Endothelial cell of umbilical vein (primary cell): Measurements from ENCODE around the gene TOP3B. TPM values are rescaled to one million over a fixed set of nuclear protein-coding genes. Genes with fewer than 3 reads are reported as not detected.

Source experiments
- BruUV-seq: library from RNA; stranded (reverse); fragments of 400-500 nt; replicated peaks from 2 replicates; lab custom pipeline; 2021; lab: Mats Ljungman, UMichigan
- CTCF ChIA-PET: fragments of 300-600, 350-600 bp; sonication (Branson Sonifier 250); formaldehyde crosslinking; loops from one replicate; lab custom pipeline; 2021; ENCODE audit warnings: antibody characterized with exemption, inconsistent platforms; lab: Charles Lee
- POLR2A ChIA-PET: fragments of 300-600, 350-600 bp; sonication (Branson Sonifier 250); formaldehyde crosslinking; loops from one replicate; lab custom pipeline; 2021; ENCODE audit warnings: antibody characterized with exemption, inconsistent platforms; lab: Charles Lee
- DNase-seq: peaks from one replicate; pipeline ENCODE4 v3.0.0-alpha.2; 2011; ENCODE audit warnings: low read depth, low spot score
- FAIRE-seq: peaks from 2 replicates; lab custom pipeline; 2011; peaks lifted over from hg19 to GRCh38; lab: Jason Lieb, UNC
- H2AFZ ChIP-seq: 2 replicates; pipeline ENCODE4 v1.6.0; 2012; ENCODE audit warnings: low read depth, low read length, control low read depth, inconsistent platforms
- H3K27ac ChIP-seq: 2 replicates; pipeline ENCODE4 v1.5.1; 2011; ENCODE audit warnings: low read depth, mild to moderate bottlenecking, control low read depth, low read length, moderate library complexity; ENCODE audit not compliant: insufficient read depth
- H3K27me3 ChIP-seq, 2 experiments: 2 replicates each; pipeline versions ENCODE4 v1.6.0 to v1.6.1; 2011; ENCODE audit warnings: low read length in 2 of 2, mixed read lengths in 1 of 2; ENCODE audit not compliant: control insufficient read depth in 2 of 2, insufficient read depth in 2 of 2
- H3K36me3 ChIP-seq, 2 experiments: 2 replicates in 1 of 2; 3 replicates in 1 of 2; pipeline ENCODE4 v1.5.1; 2011; ENCODE audit warnings: low read length in 2 of 2, mild to moderate bottlenecking in 1 of 2, moderate library complexity in 1 of 2; ENCODE audit not compliant: control insufficient read depth in 2 of 2, insufficient read depth in 2 of 2; ENCODE audit errors: extremely low read depth in 1 of 2
- H3K4me1 ChIP-seq: 3 replicates; pipeline ENCODE4 v1.5.1; 2011; ENCODE audit warnings: mild to moderate bottlenecking, low read length; ENCODE audit not compliant: control insufficient read depth, insufficient read depth; ENCODE audit errors: extremely low read depth
- H3K4me2 ChIP-seq: 2 replicates; pipeline ENCODE4 v1.6.1; 2011; ENCODE audit warnings: low read length, control low read depth, mixed read lengths; ENCODE audit not compliant: insufficient read depth
- H3K4me3 ChIP-seq, 3 experiments: fragments of 200-600 bp in 1 of 3; sonication (generic), shearing (Covaris generic) in 1 of 3; replicated peaks in 1 of 3; 2 replicates each; pipeline ENCODE4 v1.5.1; 2011 to 2016; ENCODE audit warnings: control low read depth in 3 of 3, low read length in 3 of 3, mild to moderate bottlenecking in 2 of 3, inconsistent platforms in 1 of 3, low read depth in 1 of 3, moderate library complexity in 1 of 3; ENCODE audit not compliant: insufficient read depth in 1 of 3
- H3K79me2 ChIP-seq: 2 replicates; pipeline ENCODE4 v1.6.0; 2012; ENCODE audit warnings: low read length, inconsistent platforms; ENCODE audit not compliant: control insufficient read depth, insufficient read depth
- H3K9ac ChIP-seq: replicated peaks from 2 replicates; pipeline ENCODE3; 2011; ENCODE audit warnings: low read length, control low read depth; ENCODE audit not compliant: insufficient read depth; ENCODE audit errors: extremely low read depth
- H3K9me1 ChIP-seq: replicated peaks from 3 replicates; pipeline ENCODE4 v1.6.0; 2011; ENCODE audit warnings: mild to moderate bottlenecking, low read length; ENCODE audit not compliant: control insufficient read depth, insufficient read depth; ENCODE audit errors: extremely low read depth
- H3K9me3 ChIP-seq: replicated peaks from 2 replicates; pipeline ENCODE4 v1.5.1; 2012; ENCODE audit warnings: low read length, inconsistent platforms; ENCODE audit not compliant: control insufficient read depth, insufficient read depth
- H4K20me1 ChIP-seq: replicated peaks from 2 replicates; pipeline ENCODE3; 2011; ENCODE audit warnings: mild to moderate bottlenecking, low read length; ENCODE audit not compliant: control insufficient read depth, insufficient read depth; ENCODE audit errors: extremely low read depth
- GATA2 ChIP-seq: IDR thresholded peaks from 2 replicates; pipeline ENCODE4 v1.7.0; 2011; ENCODE audit warnings: low read depth, mild to moderate bottlenecking, moderate library complexity, mixed read lengths, low read length; ENCODE audit not compliant: insufficient read length, insufficient read depth
- MAX ChIP-seq: IDR thresholded peaks from 2 replicates; pipeline ENCODE4 v1.6.1; 2011; ENCODE audit not compliant: insufficient read depth, insufficient read length
- MYC ChIP-seq: IDR thresholded peaks from one replicate; pipeline ENCODE4 v1.6.1; 2011; ENCODE audit warnings: mild to moderate bottlenecking, low read depth, low read length
- POLR2A ChIP-seq: IDR thresholded peaks from 2 replicates; pipeline ENCODE4 v1.6.1; 2012; ENCODE audit warnings: low read depth, mild to moderate bottlenecking, control low read depth, low read length
- POLR2AphosphoS5 ChIP-seq: IDR thresholded peaks from 2 replicates; pipeline ENCODE4 v1.6.1; 2012; ENCODE audit warnings: low read depth, mild to moderate bottlenecking, control low read depth, low read length, moderate library complexity; ENCODE audit not compliant: insufficient read depth
- dilution Hi-C: fragments of 300-500 bp; cut with MboI; formaldehyde crosslinking; loops from one replicate; pipeline ENCODE4 v1.15.0; 2019; ENCODE audit warnings: low sequenced_read_pairs; ENCODE audit not compliant: extremely low pct_ligation_motif_present
- intact Hi-C: fragments of 100-400 bp; cut with micrococcal nuclease; formaldehyde crosslinking; loops from one replicate; pipeline ENCODE4 v1.10.0; 2022
- polyA plus RNA-seq, 4 experiments: library from polyadenylated mRNA; depleted of rRNA in 3 of 4; stranded (reverse) in 3 of 4; unstranded in 1 of 4; fragments of >200 nt; gene quantifications; 2 replicates each; pipeline versions ENCODE4 v1.2.1 to v1.2.3, GENCODE V29; 2011 to 2012; ENCODE audit warnings: missing spikeins in 1 of 4
- total RNA-seq: library from RNA; stranded (reverse); gene quantifications from 2 replicates; pipeline ENCODE4 v1.2.3, GENCODE V29; 2021

The TOP3B gene
- total and polyA plus RNA-seq, 2 donors (not counting 3 experiments of a cell fraction or from before 2014, with no cell fraction given), result 25.2 to 56.5 TPM

- DNase-seq (no peak), FAIRE-seq (no peak)
- ChIA-PET CTCF (interaction anchor here (1.0 kb wide), 1 partner anchor 153 kb away, joined by 3 read pairs; no protein-coding TSS in a partner anchor), POLR2A (no interaction called here)
- H3K9me1 ChIP-seq, result no peaks in the 10 kb centered on the region
- dilution Hi-C loops (loop anchor here (25.0 kb wide), 2 partner anchors 116 to 216 kb away; no protein-coding TSS in a partner anchor), intact Hi-C loops (no loop called here)
- H4K20me1 ChIP-seq, result no peaks in the 10 kb centered on the region
- H3K27me3 ChIP-seq, result no peaks in the 10 kb centered on the region
- H3K27ac ChIP-seq, result no peak overlapping the region
- peaks cover 29 to 74% of the 10 kb centered on the region in 2 experiments for H3K36me3 ChIP-seq
- no peak overlapping the region for H3K4me2 ChIP-seq
- no peak for TF ChIP-seq POLR2A
- TF ChIP-seq GATA2, result no peak
- no peak for TF ChIP-seq MAX
- no peak for TF ChIP-seq POLR2AphosphoS5
- TF ChIP-seq MYC, result no peak
- no peak overlapping the region for H2AFZ ChIP-seq
- H3K4me3 ChIP-seq, result no peak overlapping the region
- H3K9me3 ChIP-seq, result no peaks in the 10 kb centered on the region
- H3K9ac ChIP-seq, result no peak overlapping the region
- no peaks in the 10 kb centered on the region for H3K4me1 ChIP-seq
- H3K79me2 ChIP-seq, result peaks cover 3% of the 10 kb centered on the region
- no TSS peak for BruUV-seq
Observed at GRCh38 chr22:21928048-21928447, 54.5 kb downstream of the TOP3B start.

- CTCF ChIA-PET, result interaction anchor here (1.0 kb wide), 1 partner anchor 152 kb away, joined by 3 read pairs; no protein-coding TSS in a partner anchor
Observed at GRCh38 chr22:21927174-21927823, 55.3 kb downstream of the TOP3B start.

More at GRCh38 chr22:21927174-21927823, 55.3 kb downstream of the TOP3B start:
- TF ChIP-seq GATA2 (no peak), POLR2AphosphoS5 (peak; percentile 18), MYC (no peak)
- DNase-seq (no peak), FAIRE-seq (no peak)
- Histone ChIP-seq H3K27ac (no peak overlapping the region), H3K36me3 (peaks cover 33 to 74% of the 10 kb centered on the region in 2 experiments), H3K27me3 (no peaks in the 10 kb centered on the region), H4K20me1 (no peaks in the 10 kb centered on the region), H3K9me3 (no peaks in the 10 kb centered on the region), H3K4me3 (no peak overlapping the region), H2AFZ (no peak overlapping the region), H3K9me1 (no peaks in the 10 kb centered on the region), H3K4me1 (no peaks in the 10 kb centered on the region), H3K79me2 (peaks cover 3% of the 10 kb centered on the region), H3K4me2 (no peak overlapping the region), H3K9ac (no peak overlapping the region)
- intact Hi-C loops, result no loop called here
- BruUV-seq, result no TSS peak
- POLR2A ChIA-PET, result no interaction called here
- dilution Hi-C loops, result loop anchor here (25.0 kb wide), 2 partner anchors 115 to 215 kb away; no protein-coding TSS in a partner anchor
